PC-9 (cell line): ENCODE results near the gene TNK1. TPM values are rescaled to one million over a fixed set of nuclear protein-coding genes. Genes with fewer than 3 reads are reported as not detected.
"Not testable (repeated sequence)": the region's sequence is repeated elsewhere in the genome, so short reads cannot be mapped to it uniquely, and the experiment has no call there.

ENCODE experiments used
- BruUV-seq: library from RNA; stranded (reverse); fragments of 400-500 nt; replicated peaks from 2 replicates; lab custom pipeline; 2021; lab: Mats Ljungman, UMichigan
- CTCF ChIA-PET: fragments of 300-600 bp; sonication (Branson Sonifier 250); formaldehyde crosslinking; loops from one replicate; lab custom pipeline; 2022; ENCODE audit warnings: antibody characterized with exemption; lab: Charles Lee
- POLR2A ChIA-PET: fragments of 300-600 bp; sonication (Branson Sonifier 250); formaldehyde crosslinking; loops from one replicate; lab custom pipeline; 2022; ENCODE audit warnings: antibody characterized with exemption; ENCODE audit not compliant: unreplicated experiment; lab: Charles Lee
- DNase-seq, 2 experiments: peaks; one replicate each; pipeline versions ENCODE4 v3.0.0 to v3.0.0-alpha.2; 2015 to 2022; ENCODE audit warnings: mixed read lengths in 1 of 2
- H2AFZ ChIP-seq: fragments of 200-600 bp; sonication (generic); 2 replicates; pipeline ENCODE4 v1.8.1; 2017; ENCODE audit warnings: antibody characterized with exemption
- H3F3A ChIP-seq: fragments of 200-600 bp; sonication (generic); 2 replicates; pipeline ENCODE4 v1.8.1; 2017; ENCODE audit warnings: antibody characterized with exemption, mild to moderate bottlenecking, low read depth; ENCODE audit not compliant: insufficient read depth
- H3K27ac ChIP-seq: fragments of 200-600 bp; sonication (generic); 2 replicates; pipeline ENCODE4 v1.6.1; 2016; ENCODE audit warnings: mixed run types
- H3K27me3 ChIP-seq: fragments of 200-600 bp; sonication (generic); 2 replicates; pipeline ENCODE4 v1.6.1; 2016; ENCODE audit warnings: low read depth, mixed run types; ENCODE audit not compliant: insufficient read depth
- H3K36me3 ChIP-seq: fragments of 200-600 bp; sonication (generic); 2 replicates; pipeline ENCODE4 v1.6.1; 2016; ENCODE audit warnings: low read depth, mixed run types
- H3K4me1 ChIP-seq: fragments of 200-600 bp; sonication (generic); replicated peaks from 2 replicates; pipeline ENCODE4 v1.6.1; 2016; ENCODE audit warnings: mixed run types; ENCODE audit not compliant: insufficient read depth
- H3K4me2 ChIP-seq: fragments of 200-600 bp; sonication (generic); 2 replicates; pipeline ENCODE4 v1.6.1; 2017; ENCODE audit warnings: mixed run types
- H3K4me3 ChIP-seq: fragments of 200-600 bp; sonication (generic); 2 replicates; pipeline ENCODE4 v1.6.1; 2016; ENCODE audit warnings: mixed run types
- H3K79me2 ChIP-seq: fragments of 200-600 bp; sonication (generic); 2 replicates; pipeline ENCODE4 v1.6.1; 2017; ENCODE audit warnings: low read depth, mixed run types
- H3K9me2 ChIP-seq: fragments of 200-600 bp; sonication (generic); 2 replicates; pipeline ENCODE4 v1.8.1; 2017; ENCODE audit warnings: mild to moderate bottlenecking; ENCODE audit not compliant: insufficient read depth
- H3K9me3 ChIP-seq: fragments of 200-600 bp; sonication (generic); 2 replicates; pipeline ENCODE4 v1.8.1; 2016; ENCODE audit warnings: low read depth; ENCODE audit not compliant: insufficient read depth
- H4K20me1 ChIP-seq: fragments of 200-600 bp; sonication (generic); 2 replicates; pipeline ENCODE4 v1.8.1; 2017; ENCODE audit not compliant: insufficient read depth
- EZH2 ChIP-seq: fragments of 200-600 bp; sonication (generic); IDR thresholded peaks from 2 replicates; pipeline ENCODE4 v1.8.0; 2017; ENCODE audit warnings: antibody characterized with exemption, low read depth
- intact Hi-C: fragments of 100-400 bp; cut with micrococcal nuclease; formaldehyde crosslinking; loops from one replicate; pipeline ENCODE4 v1.10.0; 2022; ENCODE audit not compliant: unreplicated experiment
- total RNA-seq: library from RNA; stranded (reverse); gene quantifications from 2 replicates; pipeline ENCODE4 v1.2.3, GENCODE V29; 2021
- TF ChIP-seq, protein P1 (sequence below): fragments of 200-600 bp; sonication (generic); conservative IDR thresholded peaks from 2 replicates; pipeline ENCODE4 v1.6.1; 2017; ENCODE audit warnings: mixed run types, antibody characterized with exemption, mild to moderate bottlenecking, moderate library complexity

Gene TNK1
- total RNA-seq, 1 experiment from 2014 or later: 18.8 TPM

DNA sequence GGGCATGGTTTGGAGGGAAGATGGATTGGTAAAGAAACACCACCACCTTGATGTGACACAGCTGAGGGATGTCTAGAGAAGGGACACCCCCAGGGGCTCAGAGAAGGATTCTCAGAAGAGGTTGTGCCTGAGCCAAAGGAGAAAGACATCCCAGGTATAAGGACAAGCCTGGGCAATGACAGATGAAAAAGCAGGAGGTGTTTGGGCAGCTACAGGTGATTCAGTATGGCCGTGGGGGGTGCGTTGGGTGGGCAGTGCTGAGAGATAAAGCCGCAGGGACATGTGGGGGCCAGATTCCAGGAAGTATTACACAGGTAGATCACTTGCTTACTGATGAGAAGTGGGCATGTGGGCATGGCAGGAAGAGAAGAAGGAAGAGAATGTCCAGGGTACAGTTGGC lies 19.0 kb upstream of the TNK1 start:
- intact Hi-C loops: no loop called here
- TF ChIP-seq, protein P1, sequence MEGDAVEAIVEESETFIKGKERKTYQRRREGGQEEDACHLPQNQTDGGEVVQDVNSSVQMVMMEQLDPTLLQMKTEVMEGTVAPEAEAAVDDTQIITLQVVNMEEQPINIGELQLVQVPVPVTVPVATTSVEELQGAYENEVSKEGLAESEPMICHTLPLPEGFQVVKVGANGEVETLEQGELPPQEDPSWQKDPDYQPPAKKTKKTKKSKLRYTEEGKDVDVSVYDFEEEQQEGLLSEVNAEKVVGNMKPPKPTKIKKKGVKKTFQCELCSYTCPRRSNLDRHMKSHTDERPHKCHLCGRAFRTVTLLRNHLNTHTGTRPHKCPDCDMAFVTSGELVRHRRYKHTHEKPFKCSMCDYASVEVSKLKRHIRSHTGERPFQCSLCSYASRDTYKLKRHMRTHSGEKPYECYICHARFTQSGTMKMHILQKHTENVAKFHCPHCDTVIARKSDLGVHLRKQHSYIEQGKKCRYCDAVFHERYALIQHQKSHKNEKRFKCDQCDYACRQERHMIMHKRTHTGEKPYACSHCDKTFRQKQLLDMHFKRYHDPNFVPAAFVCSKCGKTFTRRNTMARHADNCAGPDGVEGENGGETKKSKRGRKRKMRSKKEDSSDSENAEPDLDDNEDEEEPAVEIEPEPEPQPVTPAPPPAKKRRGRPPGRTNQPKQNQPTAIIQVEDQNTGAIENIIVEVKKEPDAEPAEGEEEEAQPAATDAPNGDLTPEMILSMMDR: no peak
- TF ChIP-seq EZH2: no peak
- no TSS peak for BruUV-seq
- Histone ChIP-seq H3K4me2 (no peak overlapping the region), H3K9me3 (no peaks in the 10 kb centered on the region), H3K9me2 (no peaks in the 10 kb centered on the region), H3K27ac (no peak overlapping the region), H3K4me1 (no peaks in the 10 kb centered on the region), H3F3A (no peaks in the 10 kb centered on the region), H3K27me3 (no peaks in the 10 kb centered on the region), H3K79me2 (no peaks in the 10 kb centered on the region), H3K36me3 (no peaks in the 10 kb centered on the region), H3K4me3 (no peak overlapping the region), H4K20me1 (no peaks in the 10 kb centered on the region), H2AFZ (no peak overlapping the region)
- ChIA-PET CTCF (interaction anchor here (0.6 kb wide), 1 partner anchor 80 kb away, joined by 3 read pairs; no protein-coding TSS in a partner anchor), POLR2A (interaction anchor here (0.6 kb wide), 1 partner anchor 116 kb away, joined by 11 read pairs; no protein-coding TSS in a partner anchor)
- DNase-seq: no peak

DNA sequence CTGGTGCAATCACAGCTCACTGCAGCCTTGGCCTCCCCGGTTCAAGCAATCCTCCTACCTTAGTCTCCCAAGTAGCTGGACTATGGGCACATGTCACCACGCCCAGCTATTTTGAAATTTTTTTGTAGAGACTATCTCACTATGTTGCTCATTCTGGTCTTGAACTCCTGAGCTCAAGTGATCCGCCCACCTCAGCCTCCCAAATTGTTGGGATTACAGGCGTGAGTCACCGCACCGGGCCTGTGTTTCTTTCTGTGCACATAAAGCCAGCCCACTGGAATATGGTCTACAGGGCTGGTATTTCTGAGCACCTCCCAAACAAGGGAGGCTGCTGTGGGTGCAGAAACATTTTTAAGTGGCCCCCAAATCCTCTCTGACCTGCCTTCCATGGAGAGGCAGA lies 17.6 kb upstream of the TNK1 start:
- no peak overlapping the region for H3K4me3 ChIP-seq
- H3K36me3 ChIP-seq: no peaks in the 10 kb centered on the region
- H3K9me2 ChIP-seq: no peaks in the 10 kb centered on the region
- H3K4me2 ChIP-seq: no peak overlapping the region
- BruUV-seq: no TSS peak
- TF ChIP-seq EZH2: no peak
- TF ChIP-seq, protein P1: no peak
- no peaks in the 10 kb centered on the region for H3K79me2 ChIP-seq
- no peaks in the 10 kb centered on the region for H3K4me1 ChIP-seq
- no peaks in the 10 kb centered on the region for H3F3A ChIP-seq
- intact Hi-C loops: no loop called here
- H3K27ac ChIP-seq: no peak overlapping the region
- CTCF ChIA-PET: no interaction called here
- H2AFZ ChIP-seq: no peak overlapping the region
- H3K9me3 ChIP-seq: no peaks in the 10 kb centered on the region
- no peaks in the 10 kb centered on the region for H3K27me3 ChIP-seq
- DNase-seq: no peak
- H4K20me1 ChIP-seq: no peaks in the 10 kb centered on the region
- POLR2A ChIA-PET: interaction anchor here (0.6 to 0.7 kb wide), 2 partner anchors 172 to 252 kb away, joined by 3 to 6 read pairs; partner anchors contain the start of gene FXR2

DNA sequence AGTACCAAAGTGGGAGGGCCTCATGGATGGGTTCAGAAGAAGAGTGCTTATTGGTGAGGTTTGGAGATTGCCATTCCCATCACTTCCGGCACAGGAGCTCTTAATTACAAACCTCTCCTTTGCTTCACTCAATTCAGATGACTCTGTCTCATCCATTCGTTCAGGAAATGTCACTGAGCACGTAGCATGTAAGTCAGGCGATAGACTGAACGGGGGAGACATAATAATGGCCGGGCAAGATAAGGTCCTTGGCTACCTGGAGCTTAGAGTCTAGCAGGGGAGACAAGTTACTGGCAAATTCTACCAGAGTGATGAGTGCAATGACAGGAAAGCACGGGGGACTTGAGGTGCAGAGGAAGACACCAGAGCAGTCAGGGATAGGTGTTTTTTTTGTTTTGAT lies 14.9 kb upstream of the TNK1 start:
- H4K20me1 ChIP-seq, H3K9me2 ChIP-seq, CTCF ChIA-PET, H3K79me2 ChIP-seq, H3K4me1 ChIP-seq, DNase-seq, H3K4me3 ChIP-seq, H3K9me3 ChIP-seq, POLR2A ChIA-PET, H3K4me2 ChIP-seq, H3K27ac ChIP-seq, H3F3A ChIP-seq, intact Hi-C loops, H3K27me3 ChIP-seq, H3K36me3 ChIP-seq, H2AFZ ChIP-seq, BruUV-seq: not testable (repeated sequence)

DNA sequence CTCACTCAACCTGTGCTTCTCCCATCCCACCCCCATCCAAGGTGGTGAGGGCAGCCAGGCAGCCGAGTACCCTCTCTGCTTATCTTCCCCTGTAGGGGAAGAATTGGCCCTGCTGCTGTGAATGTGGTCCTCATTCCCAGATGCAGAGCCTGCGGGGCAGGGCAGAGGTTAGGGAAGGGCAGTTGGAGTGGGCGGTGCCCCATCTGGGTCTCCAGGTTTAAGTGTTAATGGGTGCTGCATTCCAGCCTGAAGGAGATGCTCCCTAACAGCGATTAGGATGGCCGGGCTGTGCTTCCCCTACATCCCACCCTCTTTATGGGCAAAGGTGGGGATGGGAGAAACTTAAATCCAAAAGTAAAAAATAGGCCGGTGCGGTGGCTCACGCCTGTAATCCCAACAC lies 13.8 kb upstream of the TNK1 start:
- Histone ChIP-seq H3K9me3 (no peaks in the 10 kb centered on the region), H3K4me2 (no peak overlapping the region), H3K4me3 (no peak overlapping the region), H4K20me1 (no peaks in the 10 kb centered on the region), H3K9me2 (no peaks in the 10 kb centered on the region), H3K4me1 (no peaks in the 10 kb centered on the region), H3K79me2 (no peaks in the 10 kb centered on the region), H3F3A (no peaks in the 10 kb centered on the region), H3K36me3 (no peaks in the 10 kb centered on the region), H2AFZ (no peak overlapping the region), H3K27ac (no peak overlapping the region), H3K27me3 (no peaks in the 10 kb centered on the region)
- ChIA-PET POLR2A (no interaction called here), CTCF (no interaction called here)
- no peak for DNase-seq
- intact Hi-C loops: no loop called here
- TF ChIP-seq EZH2: no peak
- TF ChIP-seq, protein P1: no peak
- no TSS peak for BruUV-seq
